Cerebellar cortex (tissue), 1 donor: Measurements from ENCODE around the gene TBKBP1.
A peak's percentile ranks its signal among the peaks of the same experiment; 100 is the strongest.
"Not testable (repeated sequence)": the region's sequence is repeated elsewhere in the genome, so short reads cannot be mapped to it uniquely, and the experiment has no call there.

Experiments used
- DNase-seq: peaks from one replicate; pipeline ENCODE4 v3.0.0-alpha.2; 2015; ENCODE audit warnings: low spot score

Gene TBKBP1

GRCh38 chr17:47682138-47682537, 11.8 kb upstream of the TBKBP1 start:
- DNase-seq = no peak

- DNase-seq = not testable (repeated sequence)
Measured at GRCh38 chr17:47682727-47683126, 11.2 kb upstream of the TBKBP1 start.

GRCh38 chr17:47684025-47684424, 9.9 kb upstream of the TBKBP1 start:
- DNase-seq = no peak

GRCh38 chr17:47684535-47685193, 9.3 kb upstream of the TBKBP1 start:
- no peak for DNase-seq

GRCh38 chr17:47685556-47686275, 8.2 kb upstream of the TBKBP1 start:
- no peak for DNase-seq

GRCh38 chr17:47686276-47686635, 7.7 kb upstream of the TBKBP1 start:
- DNase-seq = no peak

GRCh38 chr17:47686664-47687327, 7.2 kb upstream of the TBKBP1 start:
- no peak for DNase-seq

GRCh38 chr17:47687328-47687690, 6.7 kb upstream of the TBKBP1 start:
- no peak for DNase-seq

- DNase-seq = peak; percentile 43
Measured at GRCh38 chr17:47687748-47688147, 6.2 kb upstream of the TBKBP1 start.

GRCh38 chr17:47690121-47690520, 3.8 kb upstream of the TBKBP1 start:
- DNase-seq = no peak

GRCh38 chr17:47692137-47692894, 1.6 kb upstream of the TBKBP1 start:
- no peak for DNase-seq

- no peak for DNase-seq
Measured at GRCh38 chr17:47692895-47693730, 848 bp upstream of the TBKBP1 start.

- DNase-seq = peak; percentile 56
Measured at GRCh38 chr17:47694581-47695428, 844 bp downstream of the TBKBP1 start.

GRCh38 chr17:47695429-47696376, 1.7 kb downstream of the TBKBP1 start:
- peak; percentile 40 for DNase-seq

- no peak for DNase-seq
Measured at GRCh38 chr17:47696717-47697642, 3.0 kb downstream of the TBKBP1 start.

GRCh38 chr17:47697906-47698711, 4.1 kb downstream of the TBKBP1 start:
- DNase-seq = no peak

GRCh38 chr17:47698749-47699535, 5.0 kb downstream of the TBKBP1 start:
- peak; percentile 56 for DNase-seq
